Measurements from ENCODE around the gene ZNF532.

- TF ChIP-seq CTCF (IDR thresholded peaks at IDR 0.05; ENCODE audit: extremely low read depth in 1 of 2, insufficient read depth in 1 of 2, low read depth in 1 of 2, low read length in 2 of 2) (no peak), EZH2 (IDR thresholded peaks at IDR 0.05; ENCODE audit: borderline replicate concordance, low read depth, low read length, severe bottlenecking) (no peak), MAX (IDR thresholded peaks at IDR 0.05; ENCODE audit: insufficient read depth, insufficient read length) (no peak), FOS (IDR thresholded peaks at IDR 0.05; ENCODE audit: borderline replicate concordance, insufficient read depth, low read length) (no peak), POLR2A (IDR thresholded peaks at IDR 0.05; ENCODE audit: low read depth, low read length) (no peak), POLR2AphosphoS5 (IDR thresholded peaks at IDR 0.05; ENCODE audit: insufficient read depth, low read depth, low read length) (no peak), GATA2 (IDR thresholded peaks at IDR 0.05; ENCODE audit: insufficient read depth, insufficient read length, low read depth, low read length) (no peak)
These were observed 112.5 kb downstream of the ZNF532 start for GRCh38 chr18:58977223-58977622.
